Upper lobe of left lung (tissue), 4 donors: ENCODE measurements around the gene TMPRSS11B.

Experiments
- POLR2A ChIP-seq, 4 donors: fragments of 450-650 bp; IDR thresholded peaks; one replicate each; pipeline ENCODE4 v1.5.1; 2016 to 2017; ENCODE audit warnings: antibody characterized with exemption in 4 of 4, mild to moderate bottlenecking in 2 of 4
- TF ChIP-seq, protein P1 (sequence below), 6 experiments: fragments of 450-650 bp in 4 of 6; fragments of 200-600 bp in 2 of 6; sonication (generic) in 2 of 6; IDR thresholded peaks; one replicate each; pipeline ENCODE4 v1.5.1; 2016 to 2019; ENCODE audit warnings: antibody characterized with exemption in 6 of 6

DNA sequence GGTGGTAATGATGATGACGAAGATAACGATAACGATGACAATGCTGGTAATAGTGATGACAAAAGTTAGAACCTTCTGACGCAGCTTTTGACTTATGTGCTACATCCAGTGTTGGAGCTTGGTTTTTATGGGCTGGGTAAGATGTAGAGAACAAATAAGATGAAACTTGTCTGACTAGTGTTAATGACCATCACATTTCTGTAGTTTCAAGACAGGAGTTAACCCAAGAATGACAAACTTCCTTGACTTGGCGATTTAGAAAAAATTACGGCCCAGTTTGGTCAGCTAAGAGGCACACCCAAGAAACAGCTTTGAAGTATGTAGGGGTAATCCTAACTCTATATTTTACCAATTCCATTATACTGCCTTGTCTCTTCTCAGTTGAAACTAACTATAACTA is at the start of gene TMPRSS11B:
- TF ChIP-seq POLR2A (IDR thresholded peaks at IDR 0.05): no peak
- TF ChIP-seq, protein P1, sequence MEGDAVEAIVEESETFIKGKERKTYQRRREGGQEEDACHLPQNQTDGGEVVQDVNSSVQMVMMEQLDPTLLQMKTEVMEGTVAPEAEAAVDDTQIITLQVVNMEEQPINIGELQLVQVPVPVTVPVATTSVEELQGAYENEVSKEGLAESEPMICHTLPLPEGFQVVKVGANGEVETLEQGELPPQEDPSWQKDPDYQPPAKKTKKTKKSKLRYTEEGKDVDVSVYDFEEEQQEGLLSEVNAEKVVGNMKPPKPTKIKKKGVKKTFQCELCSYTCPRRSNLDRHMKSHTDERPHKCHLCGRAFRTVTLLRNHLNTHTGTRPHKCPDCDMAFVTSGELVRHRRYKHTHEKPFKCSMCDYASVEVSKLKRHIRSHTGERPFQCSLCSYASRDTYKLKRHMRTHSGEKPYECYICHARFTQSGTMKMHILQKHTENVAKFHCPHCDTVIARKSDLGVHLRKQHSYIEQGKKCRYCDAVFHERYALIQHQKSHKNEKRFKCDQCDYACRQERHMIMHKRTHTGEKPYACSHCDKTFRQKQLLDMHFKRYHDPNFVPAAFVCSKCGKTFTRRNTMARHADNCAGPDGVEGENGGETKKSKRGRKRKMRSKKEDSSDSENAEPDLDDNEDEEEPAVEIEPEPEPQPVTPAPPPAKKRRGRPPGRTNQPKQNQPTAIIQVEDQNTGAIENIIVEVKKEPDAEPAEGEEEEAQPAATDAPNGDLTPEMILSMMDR (IDR thresholded peaks at IDR 0.05): no peak
